H1 (cell line): ENCODE results near the gene ADH1C. TPM values are rescaled to one million over a fixed set of nuclear protein-coding genes. Genes with fewer than 3 reads are reported as not detected.

Source experiments
- BCL11A ChIP-seq, 2 experiments: IDR thresholded peaks; one replicate each; pipeline ENCODE4 v1.6.1; 2011; ENCODE audit warnings: low read depth in 2 of 2, low read length in 2 of 2, mild to moderate bottlenecking in 2 of 2
- BRCA1 ChIP-seq: IDR thresholded peaks from 2 replicates; pipeline ENCODE4 v1.6.1; 2012; ENCODE audit warnings: low read depth, low read length, improper control_type of control experiment
- CEBPB ChIP-seq: IDR thresholded peaks from 2 replicates; pipeline ENCODE4 v1.6.1; 2012; ENCODE audit warnings: low read depth, low read length
- CHD1 ChIP-seq: IDR thresholded peaks from 2 replicates; pipeline ENCODE4 v1.6.1; 2012; ENCODE audit warnings: low read depth, low read length, improper control_type of control experiment
- HDAC6 ChIP-seq: IDR thresholded peaks from one replicate; pipeline ENCODE4 v1.7.1; 2012; ENCODE audit warnings: low read depth, mild to moderate bottlenecking, inconsistent platforms, low read length, moderate library complexity
- SP2 ChIP-seq: IDR thresholded peaks from 2 replicates; pipeline ENCODE4 v1.6.1; 2012; ENCODE audit warnings: mild to moderate bottlenecking, low read length, inconsistent platforms
- polyA plus RNA-seq, 7 experiments: library from polyadenylated mRNA; depleted of rRNA in 3 of 7; stranded (reverse) in 5 of 7; unstranded in 2 of 7; fragments of >200 nt in 5 of 7; fragments of 200-250 nt in 2 of 7; gene quantifications; 1 replicate in 5 of 7; 2 replicates in 1 of 7; 4 replicates in 1 of 7; pipeline versions ENCODE4 v1.2.1 to v1.2.3, GENCODE V29; 2011 to 2013; ENCODE audit warnings: missing spikeins in 2 of 7, mixed read lengths in 2 of 7
- total RNA-seq: library from RNA; stranded (reverse); fragmentation: NEBNext Ultra II Directional; extraction: Animal tissue kit (Norgen Biotek cat#: 25700); gene quantifications from 2 replicates; pipeline ENCODE4 v1.2.1, GENCODE V29; 2021

The ADH1C gene
- total and polyA plus RNA-seq, 2 of the 8 experiments (the other 6 are each of a cell fraction or from before 2014, with no cell fraction given), result not detected

DNA sequence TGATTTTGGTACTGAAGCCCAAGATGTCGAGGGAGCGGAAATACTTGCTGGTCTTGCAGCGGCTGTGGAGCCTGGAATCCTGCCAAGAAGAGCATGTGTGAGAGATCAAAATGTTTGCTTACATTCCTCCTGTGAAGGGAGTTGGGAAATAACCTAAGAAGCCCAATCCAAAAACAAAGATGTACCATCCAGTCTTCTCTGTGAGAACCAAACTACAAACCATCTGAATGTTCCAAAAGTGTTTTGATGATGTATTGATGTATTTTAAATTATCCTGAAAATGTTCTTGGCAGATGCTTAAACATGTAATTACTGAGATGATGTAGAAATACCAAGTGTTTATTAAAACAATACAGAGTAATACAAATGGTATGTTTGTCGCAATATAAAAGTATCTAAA lies 51.6 kb downstream of the ADH1C start (continued):
- TF ChIP-seq SP2 (no peak), HDAC6 (no peak), CEBPB (no peak), BRCA1 (no peak), BCL11A (IDR thresholded peaks at IDR 0.05; ENCODE audit: low read depth in 2 of 2, low read length in 2 of 2) (no peak), CHD1 (no peak)
